SK-N-SH treated with all-trans-retinoic acid at 6 μM for 48 hours (cell line): ENCODE results near the gene PSMB7.

Experiments used
- ATAC-seq: fragments of 200-7000 bp; cut with Tn5 transposase; 3 replicates; pipeline ENCODE4 v1.9.1; 2020; ENCODE audit warnings: mild to moderate bottlenecking, moderate library complexity
- ARNTL ChIP-seq: fragments of 450-650 bp; formaldehyde crosslinking; IDR thresholded peaks from 2 replicates; pipeline ENCODE4 v1.5.0; 2020; ENCODE audit warnings: low read depth, mild to moderate bottlenecking, moderate library complexity, borderline replicate concordance
- BACH2 ChIP-seq: fragments of 250-450 bp; sonication (Bioruptor Pico); IDR thresholded peaks from 2 replicates; pipeline ENCODE4 v1.9.0; 2021; ENCODE audit warnings: mild to moderate bottlenecking, borderline replicate concordance
- CSDC2 ChIP-seq: fragments of 250-450 bp; sonication (Bioruptor Pico); IDR thresholded peaks from 2 replicates; pipeline ENCODE4 v1.5.0; 2020; ENCODE audit warnings: mild to moderate bottlenecking, moderate library complexity
- ESRRG ChIP-seq: fragments of 250-450 bp; sonication (Bioruptor Pico); IDR thresholded peaks from 2 replicates; pipeline ENCODE4 v1.6.1; 2021; ENCODE audit warnings: mild to moderate bottlenecking
- GLIS3 ChIP-seq: fragments of 250-450 bp; sonication (Bioruptor Pico); IDR thresholded peaks from 2 replicates; pipeline ENCODE4 v1.5.0; 2020; ENCODE audit warnings: mild to moderate bottlenecking, moderate library complexity
- OSR1 ChIP-seq: fragments of 250-450 bp; sonication (Bioruptor Pico); IDR thresholded peaks from 2 replicates; pipeline ENCODE4 v1.8.0; 2022; ENCODE audit warnings: moderate library complexity, mild to moderate bottlenecking, inconsistent platforms
- PPARA ChIP-seq: fragments of 250-450 bp; sonication (Bioruptor Pico); IDR thresholded peaks from 2 replicates; pipeline ENCODE4 v1.5.0; 2020; ENCODE audit warnings: mild to moderate bottlenecking, borderline replicate concordance
- SNAI2 ChIP-seq: fragments of 250-450 bp; sonication (Bioruptor Pico); IDR thresholded peaks from 2 replicates; pipeline ENCODE4 v1.5.0; 2020; ENCODE audit warnings: mild to moderate bottlenecking, moderate library complexity
- TCF4 ChIP-seq: fragments of 250-450 bp; sonication (Bioruptor Pico); IDR thresholded peaks from 2 replicates; pipeline ENCODE4 v1.8.0; 2021; ENCODE audit warnings: mild to moderate bottlenecking, moderate library complexity, borderline replicate concordance
- ZC3H10 ChIP-seq: fragments of 250-450 bp; sonication (Bioruptor Pico); IDR thresholded peaks from 2 replicates; pipeline ENCODE4 v1.5.1; 2021; ENCODE audit warnings: mild to moderate bottlenecking, moderate library complexity
- ZFP3 ChIP-seq: fragments of 250-450 bp; sonication (Bioruptor Pico); IDR thresholded peaks from 2 replicates; pipeline ENCODE4 v1.5.0; 2020; ENCODE audit warnings: mild to moderate bottlenecking, moderate library complexity
- ZFP30 ChIP-seq: fragments of 450-650 bp; formaldehyde crosslinking; IDR thresholded peaks from 2 replicates; pipeline ENCODE4 v1.5.0; 2022; ENCODE audit warnings: mild to moderate bottlenecking, moderate library complexity
- ZNF565 ChIP-seq: fragments of 450-650 bp; formaldehyde crosslinking; conservative IDR thresholded peaks from 2 replicates; pipeline ENCODE4 v1.5.0; 2020; ENCODE audit warnings: low read depth, mild to moderate bottlenecking, moderate library complexity
- ZNF70 ChIP-seq: fragments of 450-650 bp; formaldehyde crosslinking; IDR thresholded peaks from 2 replicates; pipeline ENCODE4 v1.5.0; 2020; ENCODE audit warnings: mild to moderate bottlenecking, moderate library complexity
- ZNF8 ChIP-seq: fragments of 450-650 bp; formaldehyde crosslinking; IDR thresholded peaks from 2 replicates; pipeline ENCODE4 v1.5.0; 2020; ENCODE audit warnings: mild to moderate bottlenecking, moderate library complexity
- TF ChIP-seq, protein P1 (sequence below): fragments of 250-450 bp; sonication (Bioruptor Pico); IDR thresholded peaks from 2 replicates; pipeline ENCODE4 v1.5.1; 2020; ENCODE audit warnings: low read depth, mild to moderate bottlenecking, moderate library complexity
- TF ChIP-seq, protein P2 (sequence below): fragments of 250-450 bp; sonication (Bioruptor Pico); IDR thresholded peaks from 2 replicates; pipeline ENCODE4 v1.5.1; 2021; ENCODE audit warnings: mild to moderate bottlenecking, moderate library complexity
- TF ChIP-seq, protein P3 (sequence below): fragments of 250-450 bp; sonication (Bioruptor Pico); IDR thresholded peaks from 2 replicates; pipeline ENCODE4 v1.8.0; 2021; ENCODE audit warnings: low read depth, mild to moderate bottlenecking, moderate library complexity, borderline replicate concordance
- TF ChIP-seq, protein P4 (sequence below): fragments of 250-450 bp; sonication (Bioruptor Pico); IDR thresholded peaks from 2 replicates; pipeline ENCODE4 v1.8.0; 2020; ENCODE audit warnings: mild to moderate bottlenecking, moderate library complexity, borderline replicate concordance
- TF ChIP-seq, protein P5 (sequence below): fragments of 250-450 bp; sonication (Bioruptor Pico); IDR thresholded peaks from 2 replicates; pipeline ENCODE4 v1.5.0; 2020; ENCODE audit warnings: mild to moderate bottlenecking, moderate library complexity

Gene PSMB7

DNA sequence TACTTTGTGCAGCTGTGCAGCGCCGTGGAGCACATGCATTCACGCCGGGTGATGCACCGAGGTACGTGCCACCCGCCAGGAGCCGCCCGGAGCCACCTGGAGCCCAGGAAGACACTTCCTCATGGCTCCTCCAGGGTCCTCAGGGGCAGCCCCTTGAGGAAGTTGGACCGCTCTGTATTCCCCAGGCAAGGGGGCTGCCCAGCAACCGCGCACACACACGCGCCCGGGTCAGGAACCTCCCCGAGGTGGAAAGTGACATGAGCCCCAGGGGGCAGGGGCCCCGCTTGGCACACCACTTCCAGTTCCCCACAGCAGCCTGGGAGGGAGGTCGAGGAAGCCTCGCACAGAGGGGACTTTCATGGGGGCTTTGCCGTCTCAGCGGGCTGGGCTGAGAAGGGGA is 88.9 kb downstream of the PSMB7 start:
- no peak for ATAC-seq
- TF ChIP-seq, protein P1, sequence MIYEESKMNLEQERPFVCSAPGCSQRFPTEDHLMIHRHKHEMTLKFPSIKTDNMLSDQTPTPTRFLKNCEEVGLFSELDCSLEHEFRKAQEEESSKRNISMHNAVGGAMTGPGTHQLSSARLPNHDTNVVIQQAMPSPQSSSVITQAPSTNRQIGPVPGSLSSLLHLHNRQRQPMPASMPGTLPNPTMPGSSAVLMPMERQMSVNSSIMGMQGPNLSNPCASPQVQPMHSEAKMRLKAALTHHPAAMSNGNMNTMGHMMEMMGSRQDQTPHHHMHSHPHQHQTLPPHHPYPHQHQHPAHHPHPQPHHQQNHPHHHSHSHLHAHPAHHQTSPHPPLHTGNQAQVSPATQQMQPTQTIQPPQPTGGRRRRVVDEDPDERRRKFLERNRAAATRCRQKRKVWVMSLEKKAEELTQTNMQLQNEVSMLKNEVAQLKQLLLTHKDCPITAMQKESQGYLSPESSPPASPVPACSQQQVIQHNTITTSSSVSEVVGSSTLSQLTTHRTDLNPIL (CRISPR knock-in tag) = no peak
- TF ChIP-seq, protein P2, sequence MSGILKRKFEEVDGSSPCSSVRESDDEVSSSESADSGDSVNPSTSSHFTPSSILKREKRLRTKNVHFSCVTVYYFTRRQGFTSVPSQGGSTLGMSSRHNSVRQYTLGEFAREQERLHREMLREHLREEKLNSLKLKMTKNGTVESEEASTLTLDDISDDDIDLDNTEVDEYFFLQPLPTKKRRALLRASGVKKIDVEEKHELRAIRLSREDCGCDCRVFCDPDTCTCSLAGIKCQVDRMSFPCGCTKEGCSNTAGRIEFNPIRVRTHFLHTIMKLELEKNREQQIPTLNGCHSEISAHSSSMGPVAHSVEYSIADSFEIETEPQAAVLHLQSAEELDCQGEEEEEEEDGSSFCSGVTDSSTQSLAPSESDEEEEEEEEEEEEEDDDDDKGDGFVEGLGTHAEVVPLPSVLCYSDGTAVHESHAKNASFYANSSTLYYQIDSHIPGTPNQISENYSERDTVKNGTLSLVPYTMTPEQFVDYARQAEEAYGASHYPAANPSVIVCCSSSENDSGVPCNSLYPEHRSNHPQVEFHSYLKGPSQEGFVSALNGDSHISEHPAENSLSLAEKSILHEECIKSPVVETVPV = no peak
- TF ChIP-seq GLIS3 (CRISPR knock-in tag) (no peak), ZNF70 (CRISPR knock-in tag) (no peak), BACH2 (CRISPR knock-in tag) (no peak), ZFP30 (CRISPR knock-in tag) (no peak), PPARA (CRISPR knock-in tag) (no peak), ESRRG (CRISPR knock-in tag) (no peak), ARNTL (no peak), CSDC2 (CRISPR knock-in tag) (no peak)
- TF ChIP-seq, protein P3, sequence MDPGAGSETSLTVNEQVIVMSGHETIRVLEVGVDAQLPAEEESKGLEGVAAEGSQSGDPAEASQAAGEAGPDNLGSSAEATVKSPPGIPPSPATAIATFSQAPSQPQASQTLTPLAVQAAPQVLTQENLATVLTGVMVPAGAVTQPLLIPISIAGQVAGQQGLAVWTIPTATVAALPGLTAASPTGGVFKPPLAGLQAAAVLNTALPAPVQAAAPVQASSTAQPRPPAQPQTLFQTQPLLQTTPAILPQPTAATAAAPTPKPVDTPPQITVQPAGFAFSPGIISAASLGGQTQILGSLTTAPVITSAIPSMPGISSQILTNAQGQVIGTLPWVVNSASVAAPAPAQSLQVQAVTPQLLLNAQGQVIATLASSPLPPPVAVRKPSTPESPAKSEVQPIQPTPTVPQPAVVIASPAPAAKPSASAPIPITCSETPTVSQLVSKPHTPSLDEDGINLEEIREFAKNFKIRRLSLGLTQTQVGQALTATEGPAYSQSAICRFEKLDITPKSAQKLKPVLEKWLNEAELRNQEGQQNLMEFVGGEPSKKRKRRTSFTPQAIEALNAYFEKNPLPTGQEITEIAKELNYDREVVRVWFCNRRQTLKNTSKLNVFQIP = no peak

DNA sequence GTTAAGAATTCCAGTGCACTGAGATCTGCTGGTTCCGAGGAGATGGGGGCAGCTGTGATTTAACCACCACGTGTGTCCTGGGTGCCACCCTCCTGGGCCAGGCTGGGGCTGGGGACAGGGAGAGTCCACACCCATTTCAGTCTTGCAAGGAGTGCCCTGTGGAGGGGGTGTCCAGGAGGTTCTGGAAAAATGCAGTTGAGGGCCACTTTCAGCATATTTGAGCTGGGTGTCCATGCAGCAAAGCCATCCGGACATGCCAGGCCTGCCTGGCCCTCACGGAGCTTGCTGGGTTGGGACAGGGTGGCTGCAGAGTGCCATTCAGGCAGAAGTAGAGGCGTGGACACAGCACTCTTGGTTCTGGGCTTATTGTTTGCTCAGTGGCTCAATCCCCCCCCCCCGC is 89.4 kb downstream of the PSMB7 start:
- ATAC-seq = no peak
- no peak for TF ChIP-seq SNAI2
- TF ChIP-seq ESRRG (CRISPR knock-in tag) = no peak
- no peak for TF ChIP-seq PPARA (CRISPR knock-in tag)
- TF ChIP-seq, protein P1 (CRISPR knock-in tag) = no peak
- TF ChIP-seq, protein P2 = no peak
- no peak for TF ChIP-seq ZNF565 (CRISPR knock-in tag)
- no peak for TF ChIP-seq ZC3H10
- TF ChIP-seq, protein P3 = no peak
- TF ChIP-seq ZFP3 = no peak
- TF ChIP-seq ZNF70 (CRISPR knock-in tag) = no peak
- no peak for TF ChIP-seq TCF4 (CRISPR knock-in tag)

DNA sequence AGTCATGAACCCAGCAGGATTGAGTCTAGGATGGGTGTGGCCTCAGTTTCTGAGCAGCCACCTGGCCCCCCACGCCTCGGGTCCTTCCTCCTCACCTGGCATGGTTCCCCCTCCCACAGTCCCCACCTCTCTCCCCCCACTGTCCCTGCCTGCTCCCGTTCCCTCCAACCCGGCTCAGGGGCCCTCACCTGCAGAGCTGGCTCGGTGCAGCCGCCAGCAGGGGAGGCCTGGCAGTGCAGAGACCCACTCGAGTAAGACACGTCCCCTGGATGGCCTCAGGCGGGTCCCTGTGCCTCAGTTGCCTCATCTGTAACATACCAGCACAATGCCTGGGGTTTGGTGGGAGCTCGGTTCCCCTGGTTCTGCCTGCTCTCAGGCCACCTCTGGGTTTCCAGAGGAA is 91.3 kb downstream of the PSMB7 start:
- no peak for ATAC-seq
- TF ChIP-seq ZC3H10 (no peak), PPARA (CRISPR knock-in tag) (no peak), ZFP3 (no peak), ZFP30 (CRISPR knock-in tag) (no peak), OSR1 (CRISPR knock-in tag) (no peak), ZNF8 (CRISPR knock-in tag) (no peak), SNAI2 (no peak), GLIS3 (CRISPR knock-in tag) (no peak), ZNF565 (CRISPR knock-in tag) (no peak), CSDC2 (CRISPR knock-in tag) (no peak), TCF4 (CRISPR knock-in tag) (no peak)
- TF ChIP-seq, protein P4, sequence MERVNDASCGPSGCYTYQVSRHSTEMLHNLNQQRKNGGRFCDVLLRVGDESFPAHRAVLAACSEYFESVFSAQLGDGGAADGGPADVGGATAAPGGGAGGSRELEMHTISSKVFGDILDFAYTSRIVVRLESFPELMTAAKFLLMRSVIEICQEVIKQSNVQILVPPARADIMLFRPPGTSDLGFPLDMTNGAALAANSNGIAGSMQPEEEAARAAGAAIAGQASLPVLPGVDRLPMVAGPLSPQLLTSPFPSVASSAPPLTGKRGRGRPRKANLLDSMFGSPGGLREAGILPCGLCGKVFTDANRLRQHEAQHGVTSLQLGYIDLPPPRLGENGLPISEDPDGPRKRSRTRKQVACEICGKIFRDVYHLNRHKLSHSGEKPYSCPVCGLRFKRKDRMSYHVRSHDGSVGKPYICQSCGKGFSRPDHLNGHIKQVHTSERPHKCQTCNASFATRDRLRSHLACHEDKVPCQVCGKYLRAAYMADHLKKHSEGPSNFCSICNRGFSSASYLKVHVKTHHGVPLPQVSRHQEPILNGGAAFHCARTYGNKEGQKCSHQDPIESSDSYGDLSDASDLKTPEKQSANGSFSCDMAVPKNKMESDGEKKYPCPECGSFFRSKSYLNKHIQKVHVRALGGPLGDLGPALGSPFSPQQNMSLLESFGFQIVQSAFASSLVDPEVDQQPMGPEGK (CRISPR knock-in tag) = no peak
- TF ChIP-seq, protein P5, sequence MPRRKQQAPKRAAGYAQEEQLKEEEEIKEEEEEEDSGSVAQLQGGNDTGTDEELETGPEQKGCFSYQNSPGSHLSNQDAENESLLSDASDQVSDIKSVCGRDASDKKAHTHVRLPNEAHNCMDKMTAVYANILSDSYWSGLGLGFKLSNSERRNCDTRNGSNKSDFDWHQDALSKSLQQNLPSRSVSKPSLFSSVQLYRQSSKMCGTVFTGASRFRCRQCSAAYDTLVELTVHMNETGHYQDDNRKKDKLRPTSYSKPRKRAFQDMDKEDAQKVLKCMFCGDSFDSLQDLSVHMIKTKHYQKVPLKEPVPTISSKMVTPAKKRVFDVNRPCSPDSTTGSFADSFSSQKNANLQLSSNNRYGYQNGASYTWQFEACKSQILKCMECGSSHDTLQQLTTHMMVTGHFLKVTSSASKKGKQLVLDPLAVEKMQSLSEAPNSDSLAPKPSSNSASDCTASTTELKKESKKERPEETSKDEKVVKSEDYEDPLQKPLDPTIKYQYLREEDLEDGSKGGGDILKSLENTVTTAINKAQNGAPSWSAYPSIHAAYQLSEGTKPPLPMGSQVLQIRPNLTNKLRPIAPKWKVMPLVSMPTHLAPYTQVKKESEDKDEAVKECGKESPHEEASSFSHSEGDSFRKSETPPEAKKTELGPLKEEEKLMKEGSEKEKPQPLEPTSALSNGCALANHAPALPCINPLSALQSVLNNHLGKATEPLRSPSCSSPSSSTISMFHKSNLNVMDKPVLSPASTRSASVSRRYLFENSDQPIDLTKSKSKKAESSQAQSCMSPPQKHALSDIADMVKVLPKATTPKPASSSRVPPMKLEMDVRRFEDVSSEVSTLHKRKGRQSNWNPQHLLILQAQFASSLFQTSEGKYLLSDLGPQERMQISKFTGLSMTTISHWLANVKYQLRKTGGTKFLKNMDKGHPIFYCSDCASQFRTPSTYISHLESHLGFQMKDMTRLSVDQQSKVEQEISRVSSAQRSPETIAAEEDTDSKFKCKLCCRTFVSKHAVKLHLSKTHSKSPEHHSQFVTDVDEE = no peak
- TF ChIP-seq, protein P3 = no peak
